Anterior cingulate cortex (tissue), 58 donors: Measurements from ENCODE around the gene KCNH8.

Experiments
- DNase-seq, 58 donors: peaks; one replicate each; lab custom pipeline; 2025; lab: John Stamatoyannopoulos, UW

Gene KCNH8

GRCh38 chr3:19467761-19468160 is 319.5 kb downstream of the KCNH8 start:
- DNase-seq, result no peak

GRCh38 chr3:19471138-19471537 is 322.8 kb downstream of the KCNH8 start:
- DNase-seq, result no peak

- peak in 4 of 58 donors; percentile 1 to 6 (median 2) for DNase-seq
Measured at GRCh38 chr3:19473971-19474580, 325.8 kb downstream of the KCNH8 start.

- no peak for DNase-seq
Measured at GRCh38 chr3:19476281-19476680, 328.0 kb downstream of the KCNH8 start.

- no peak for DNase-seq
Measured at GRCh38 chr3:19485267-19485666, 337.0 kb downstream of the KCNH8 start.

GRCh38 chr3:19487386-19487785 is 339.1 kb downstream of the KCNH8 start:
- DNase-seq, result no peak

- DNase-seq, result no peak
Measured at GRCh38 chr3:19488939-19489338, 340.6 kb downstream of the KCNH8 start.

- no peak for DNase-seq
Measured at GRCh38 chr3:19489936-19490335, 341.6 kb downstream of the KCNH8 start.

- no peak for DNase-seq
Measured at GRCh38 chr3:19506171-19506570, 357.9 kb downstream of the KCNH8 start.

- no peak for DNase-seq
Measured at GRCh38 chr3:19522305-19522704, 374.0 kb downstream of the KCNH8 start.

- no peak for DNase-seq
Measured at GRCh38 chr3:19526071-19526470, 377.8 kb downstream of the KCNH8 start.

- DNase-seq, result no peak
Measured at GRCh38 chr3:19527746-19528145, 379.4 kb downstream of the KCNH8 start.

GRCh38 chr3:19531426-19531825 is 383.1 kb downstream of the KCNH8 start:
- DNase-seq, result no peak

- DNase-seq, result no peak
Measured at GRCh38 chr3:19539518-19540392, 391.4 kb downstream of the KCNH8 start.

- no peak for DNase-seq
Measured at GRCh38 chr3:19540464-19540863, 392.2 kb downstream of the KCNH8 start.

- no peak for DNase-seq
Measured at GRCh38 chr3:19541284-19541683, 393.0 kb downstream of the KCNH8 start.

- DNase-seq, result peak in 7 of 58 donors; percentile 1 to 12 (median 5)
Measured at GRCh38 chr3:19543212-19543841, 395.0 kb downstream of the KCNH8 start.

- DNase-seq, result no peak
Measured at GRCh38 chr3:19547665-19548464, 399.6 kb downstream of the KCNH8 start.

- no peak for DNase-seq
Measured at GRCh38 chr3:19559724-19560442, 411.6 kb downstream of the KCNH8 start.

- DNase-seq, result no peak
Measured at GRCh38 chr3:19573644-19574043, 425.3 kb downstream of the KCNH8 start.
